Right cardiac atrium (tissue), 5 donors: ENCODE measurements around the gene ADGRE3. TPM values are rescaled to one million over a fixed set of nuclear protein-coding genes. Genes with fewer than 3 reads are reported as not detected.

Experiments
- ATAC-seq, 2 donors: fragments of 200-7000 bp; cut with Tn5 transposase; one replicate each; pipeline versions ENCODE4 v1.8.0 to v1.9.1; 2020; ENCODE audit warnings: moderate library complexity in 2 of 2, mild to moderate bottlenecking in 1 of 2
- DNase-seq, 3 donors: peaks; one replicate each; pipeline ENCODE4 v3.0.0-alpha.2; 2020
- H3K27ac ChIP-seq: one replicate; pipeline ENCODE4 v1.5.1; 2013; ENCODE audit warnings: mild to moderate bottlenecking, low read length, control low read depth, moderate library complexity
- H3K27me3 ChIP-seq: one replicate; pipeline ENCODE4 v1.6.1; 2013; ENCODE audit not compliant: control insufficient read depth, insufficient read depth
- H3K4me1 ChIP-seq: one replicate; pipeline ENCODE4 v1.6.1; 2013; ENCODE audit warnings: low read length; ENCODE audit not compliant: control insufficient read depth, insufficient read depth
- H3K4me3 ChIP-seq: one replicate; pipeline ENCODE4 v1.5.1; 2013; ENCODE audit warnings: low read length, control low read depth
- H3K9me3 ChIP-seq: one replicate; pipeline ENCODE4 v1.6.1; 2013; ENCODE audit warnings: low read length; ENCODE audit not compliant: control insufficient read depth
- WGBS: extraction: QIAGEN DNeasy Blood & Tissue Kit; methylation state at CpG from one replicate; pipeline ENCODE4 v1.1.7; 2013; 5-methylcytosine and 5-hydroxymethylcytosine counted together
- intact Hi-C, 4 donors: fragments of 100-400 bp; cut with DNase I; formaldehyde crosslinking; loops; one replicate each; pipeline versions ENCODE4 v1.11.0 to v1.14.0; 2022 to 2023
- polyA plus RNA-seq: library from polyadenylated mRNA; stranded (reverse); fragments of 200-250 nt; gene quantifications from one replicate; pipeline ENCODE4 v1.2.3, GENCODE V29; 2013
- total RNA-seq, 4 donors: library from RNA; stranded (reverse); fragmentation: NEBNext Ultra II Directional; extraction: Animal tissue kit (Norgen Biotek cat#: 25700); gene quantifications; one replicate each; pipeline ENCODE4 v1.2.1, GENCODE V29; 2021
- donor health status: healthy with polysubstance abuse.
- donor health status: DM: no; HTN: yes; CAD: no.
- donor health status: DM: no; HTN: no; CAD: no.
- donor health status: DM: no; HTN: yes; CAD: no; lungs with severe emphysema.
- donor health status: DM: yes; HTN: yes; CAD: no.

The ADGRE3 gene
- total and polyA plus RNA-seq, 5 donors, result not detected

GRCh38 chr19:14570864-14571527 lies 103.6 kb downstream of the ADGRE3 start:
- intact Hi-C loops, result loop anchor here in 2 of 4 donors (10.0 kb wide), 2 partner anchors 114 to 324 kb away; no protein-coding TSS in a partner anchor

More at GRCh38 chr19:14570864-14571527, 103.6 kb downstream of the ADGRE3 start:
- Histone ChIP-seq H3K4me1 (peaks cover 7% of the 10 kb centered on the region), H3K4me3 (peak overlapping the region; percentile 89), H3K27ac (no peak overlapping the region), H3K9me3 (no peaks in the 10 kb centered on the region), H3K27me3 (no peaks in the 10 kb centered on the region)
- DNase-seq, result no peak
- no peak for ATAC-seq
- 43% methylated on average over 22 of the region's 22 CpGs for WGBS

Other genes with a start within 250 kb of the ADGRE3 start
- 100 to 1,000 TPM; 122 to 138 (median 130) TPM for gene PKN1, start 241.5 kb downstream of the ADGRE3 start, total RNA-seq
- gene PKN1, start 241.5 kb downstream of the ADGRE3 start, polyA plus RNA-seq, result 79.3 TPM
- gene PTGER1, start 199.5 kb downstream of the ADGRE3 start, total RNA-seq, result under 1 TPM in 1 of 4 donors, not detected in 3; 0.33 TPM
- gene PTGER1, start 199.5 kb downstream of the ADGRE3 start, polyA plus RNA-seq, result not detected
- 10 to 100 TPM; 47.0 to 57.3 (median 49.3) TPM for gene GIPC1, start 178.7 kb downstream of the ADGRE3 start, total RNA-seq
- gene GIPC1, start 178.7 kb downstream of the ADGRE3 start, polyA plus RNA-seq, result 52.6 TPM
- gene DNAJB1, start 156.4 kb downstream of the ADGRE3 start, total RNA-seq, result 10 to 100 TPM; 46.7 to 69.5 (median 61.4) TPM
- gene DNAJB1, start 156.4 kb downstream of the ADGRE3 start, polyA plus RNA-seq, result 50.6 TPM
- gene TECR, start 145.2 kb downstream of the ADGRE3 start, total RNA-seq, result 100 to 1,000 TPM in 1 of 4 donors, 10 to 100 TPM in 3; 92.3 to 116 (median 96.8) TPM
- gene TECR, start 145.2 kb downstream of the ADGRE3 start, polyA plus RNA-seq, result 102 TPM
- gene NDUFB7, start 102.8 kb downstream of the ADGRE3 start, total RNA-seq, result 100 to 1,000 TPM; 352 to 481 (median 400) TPM
- 1,159 TPM for gene NDUFB7, start 102.8 kb downstream of the ADGRE3 start, polyA plus RNA-seq
- not detected for gene CLEC17A, start 91.8 kb downstream of the ADGRE3 start, total RNA-seq
- not detected for gene CLEC17A, start 91.8 kb downstream of the ADGRE3 start, polyA plus RNA-seq
- gene ZNF333, start 15.2 kb upstream of the ADGRE3 start, total RNA-seq, result 10 to 100 TPM in 2 of 4 donors, 1 to 10 TPM in 2; 8.3 to 10.6 (median 10.1) TPM
- gene ZNF333, start 15.2 kb upstream of the ADGRE3 start, polyA plus RNA-seq, result 8.2 TPM
- 1 to 10 TPM in 2 of 4 donors, under 1 TPM in 2; 0.51 to 1.4 (median 0.98) TPM for gene ADGRE2, start 103.7 kb upstream of the ADGRE3 start, total RNA-seq
- 0.25 TPM for gene ADGRE2, start 103.7 kb upstream of the ADGRE3 start, polyA plus RNA-seq
- gene OR7A5, start 160.3 kb upstream of the ADGRE3 start, total RNA-seq, result not detected
- 0.02 TPM for gene OR7A5, start 160.3 kb upstream of the ADGRE3 start, polyA plus RNA-seq
- not detected for gene OR7C1, start 160.3 kb upstream of the ADGRE3 start, total RNA-seq
- 0.05 TPM for gene OR7C1, start 160.3 kb upstream of the ADGRE3 start, polyA plus RNA-seq
- not detected for gene OR7A10, start 174.1 kb upstream of the ADGRE3 start, total RNA-seq
- gene OR7A10, start 174.1 kb upstream of the ADGRE3 start, polyA plus RNA-seq, result not detected
- gene OR7A17, start 211.3 kb upstream of the ADGRE3 start, total RNA-seq, result not detected
- not detected for gene OR7A17, start 211.3 kb upstream of the ADGRE3 start, polyA plus RNA-seq